ENCODE measurements around the gene TLR9.

- TF ChIP-seq CTCF (IDR thresholded peaks at IDR 0.05), result peak in 1 of 6 experiments; percentile 32
- TF ChIP-seq POLR2A (IDR thresholded peaks at IDR 0.05), result no peak
Measured at GRCh38 chr3:52216585-52217408, 8.6 kb downstream of the TLR9 start.
